GM12873 (cell line): ENCODE measurements around the gene PREX1.

Experiments used
- CTCF ChIP-seq: IDR thresholded peaks from 2 replicates; pipeline ENCODE4 v1.5.1; 2012; ENCODE audit warnings: low read depth, mild to moderate bottlenecking, moderate library complexity, low read length, control low read depth; ENCODE audit not compliant: insufficient read depth; ENCODE audit errors: missing control alignments

PREX1 gene

DNA sequence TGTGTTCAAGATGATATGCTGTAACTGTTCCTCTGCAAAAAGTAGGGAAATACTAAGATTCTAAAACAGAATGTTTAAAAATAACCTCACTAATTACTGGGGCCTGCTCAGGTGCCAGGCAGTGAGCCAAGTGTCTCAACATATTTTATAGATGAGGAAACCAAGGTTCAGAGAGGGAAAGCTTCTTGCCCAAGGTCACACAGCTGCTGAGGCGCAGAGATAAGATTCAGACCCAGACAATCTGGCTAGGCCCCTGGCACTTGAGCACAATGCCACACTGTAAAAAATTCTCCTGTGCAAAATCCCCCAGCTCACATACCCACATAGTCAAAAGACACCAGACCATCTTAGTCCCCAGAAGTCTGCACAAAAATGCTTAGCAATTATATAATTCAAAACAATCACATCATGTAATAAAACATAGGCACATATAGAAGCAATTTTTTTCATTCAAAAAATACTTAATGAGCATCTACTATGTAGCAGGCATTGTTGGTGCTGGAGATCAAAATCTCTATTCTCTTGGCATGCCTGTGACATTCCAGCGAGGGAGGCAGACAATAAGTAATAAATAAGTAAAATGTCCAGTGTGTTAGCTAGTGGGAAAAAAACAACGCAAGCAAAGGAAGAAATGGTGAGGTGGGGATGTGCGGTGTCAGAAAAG lies 10.3 kb downstream of the PREX1 start:
- no peak for TF ChIP-seq CTCF

DNA sequence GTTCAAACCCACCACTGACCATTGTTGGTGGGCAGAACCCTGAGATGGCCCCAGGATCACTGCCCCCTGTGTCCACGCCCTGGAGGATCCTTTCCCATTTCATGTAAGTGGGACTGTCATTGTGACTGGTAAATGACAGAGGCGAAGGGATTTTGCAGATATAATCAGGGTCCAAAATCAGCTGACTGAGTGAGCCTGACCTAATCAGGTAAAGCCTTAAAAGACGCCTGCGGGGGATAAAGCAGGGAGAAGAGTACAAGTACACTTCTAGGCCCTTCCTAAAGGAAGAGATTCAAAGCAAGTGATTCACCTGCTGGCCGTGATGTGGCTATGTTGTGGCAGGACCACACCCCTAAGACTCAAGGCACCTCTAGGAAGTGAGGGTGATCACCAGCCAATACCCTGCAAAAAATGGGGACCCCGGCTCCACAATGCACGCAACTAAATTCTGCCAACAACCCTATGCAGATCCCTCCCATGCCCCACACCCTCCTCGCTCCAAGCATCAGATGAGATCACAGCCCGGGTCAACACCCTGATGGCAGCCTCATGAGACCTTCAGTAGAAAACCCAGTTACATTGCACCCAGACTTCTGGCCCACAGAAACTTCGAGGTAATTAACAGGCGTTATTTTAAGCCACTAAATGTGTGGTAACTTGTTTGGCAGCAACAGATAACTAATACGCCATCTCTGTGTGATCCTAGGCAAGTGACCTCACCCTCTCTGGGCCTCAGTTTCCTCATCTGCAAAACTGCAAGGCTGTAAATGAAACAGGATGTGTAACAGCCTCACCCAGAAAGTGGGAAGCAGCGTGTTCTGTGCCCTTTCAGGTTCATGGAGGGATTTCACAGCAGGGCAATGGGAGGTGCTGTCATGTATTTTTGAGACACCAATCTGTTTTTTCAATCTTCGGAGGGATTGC lies 11.3 kb downstream of the PREX1 start:
- no peak for TF ChIP-seq CTCF

DNA sequence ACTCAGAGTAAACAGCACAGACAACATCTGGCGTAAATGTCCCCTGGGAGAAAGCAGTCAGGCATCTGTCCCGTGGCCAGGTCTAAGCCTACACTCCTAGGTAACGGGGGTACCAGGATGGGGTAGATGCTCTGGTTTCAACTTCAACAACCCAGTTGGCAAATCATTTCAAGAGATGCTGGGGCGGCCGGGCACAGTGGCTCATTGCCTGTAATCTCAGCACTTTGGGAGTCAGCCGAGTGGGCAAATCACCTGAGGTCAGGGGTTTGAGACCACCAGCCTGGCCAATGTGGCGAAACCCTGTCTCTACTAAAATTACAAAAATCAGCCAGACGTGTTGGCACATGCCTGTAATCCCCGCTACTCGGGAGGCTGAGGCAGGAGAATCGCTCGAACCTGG lies 12.3 kb downstream of the PREX1 start:
- no peak for TF ChIP-seq CTCF

- TF ChIP-seq CTCF = no peak
These were observed 13.2 kb downstream of the PREX1 start for GRCh38 chr20:48814633-48815032.

- TF ChIP-seq CTCF = no peak
These were observed 13.8 kb downstream of the PREX1 start for GRCh38 chr20:48813930-48814546.

DNA sequence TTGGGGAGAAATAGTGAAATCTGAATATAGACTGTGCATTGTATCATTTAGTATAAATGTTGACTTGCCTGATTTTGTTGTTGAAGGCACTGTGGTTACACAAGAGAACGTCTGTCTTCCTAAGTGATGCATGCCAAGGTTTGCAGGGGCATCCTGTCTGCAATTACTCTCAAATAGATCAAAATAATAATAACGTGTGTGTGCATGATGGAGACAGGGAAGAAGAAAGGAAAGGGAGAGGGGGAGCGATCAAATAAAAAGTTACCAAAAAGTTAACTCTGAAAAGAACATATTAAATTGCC lies 14.4 kb downstream of the PREX1 start:
- TF ChIP-seq CTCF = no peak
